Measurements from ENCODE around the gene DEFB125. TPM values are rescaled to one million over a fixed set of nuclear protein-coding genes. Genes with fewer than 3 reads are reported as not detected.

Gene DEFB125
- total RNA-seq, 1 experiment from 2014 or later: not detected

- no peak for DNase-seq (ENCODE audit: extremely low read depth, low read depth)
Observed at GRCh38 chr20:145877-146276, 58.4 kb downstream of the DEFB125 start.

Other genes with a start within 250 kb of the DEFB125 start
- gene DEFB126, start 54.9 kb downstream of the DEFB125 start, total RNA-seq (2014; rRNA removed; shearing (Covaris generic)): not detected in 2 replicates
- gene DEFB127, start 69.8 kb downstream of the DEFB125 start, total RNA-seq (2014; rRNA removed; shearing (Covaris generic)): not detected in 2 replicates
- not detected in 2 replicates for gene DEFB128, start 102.0 kb downstream of the DEFB125 start, total RNA-seq (2014; rRNA removed; shearing (Covaris generic))
- not detected in 2 replicates for gene DEFB129, start 139.6 kb downstream of the DEFB125 start, total RNA-seq (2014; rRNA removed; shearing (Covaris generic))
- gene DEFB132, start 170.1 kb downstream of the DEFB125 start, total RNA-seq (2014; rRNA removed; shearing (Covaris generic)): not detected in 2 replicates
- 1.0 and 3.4 TPM in 2 replicates for gene C20orf96, start 203.1 kb downstream of the DEFB125 start, total RNA-seq (2014; rRNA removed; shearing (Covaris generic))
- gene ZCCHC3, start 209.9 kb downstream of the DEFB125 start, total RNA-seq (2014; rRNA removed; shearing (Covaris generic)): 18.8 and 20.9 TPM in 2 replicates
- 11.0 and 11.1 TPM in 2 replicates for gene SOX12, start 237.9 kb downstream of the DEFB125 start, total RNA-seq (2014; rRNA removed; shearing (Covaris generic))

All from NCI-H460 (cell line).